SU-DHL-6 (cell line): ENCODE data around the gene PBX2.
"Not testable (repeated sequence)": the region's sequence is repeated elsewhere in the genome, so short reads cannot be mapped to it uniquely, and the experiment has no call there.

Experiments used
- H2AFZ ChIP-seq: fragments of 200-600 bp; sonication (generic); 2 replicates; pipeline ENCODE4 v1.6.1; 2014; ENCODE audit warnings: low read depth, mild to moderate bottlenecking, moderate library complexity, mixed read lengths, antibody characterized with exemption, low read length; ENCODE audit not compliant: severe bottlenecking
- H3F3A ChIP-seq: fragments of 200-600 bp; shearing (Covaris generic); 2 replicates; pipeline ENCODE4 v1.6.0; 2016; ENCODE audit warnings: antibody characterized with exemption, mild to moderate bottlenecking; ENCODE audit not compliant: insufficient read depth
- H3K27ac ChIP-seq: fragments of 200-600 bp; sonication (generic); 2 replicates; pipeline ENCODE4 v1.5.1; 2016; ENCODE audit warnings: low read depth, mild to moderate bottlenecking, low read length, moderate library complexity, mixed read lengths
- H3K27me3 ChIP-seq: fragments of 200-600 bp; sonication (generic), shearing (Covaris generic); 2 replicates; pipeline ENCODE4 v1.6.0; 2014; ENCODE audit warnings: mild to moderate bottlenecking, low read length
- H3K36me3 ChIP-seq: fragments of 200-600 bp; sonication (generic); 2 replicates; pipeline ENCODE4 v1.6.1; 2014; ENCODE audit warnings: mild to moderate bottlenecking, low read length, mixed read lengths
- H3K4me2 ChIP-seq: fragments of 300-600, 200-600 bp; shearing (Covaris generic), sonication (generic); 2 replicates; pipeline ENCODE4 v1.6.0; 2014; ENCODE audit warnings: low read length, low read depth, mild to moderate bottlenecking; ENCODE audit not compliant: poor library complexity, severe bottlenecking
- H3K4me3 ChIP-seq: fragments of 200-600 bp; sonication (generic); 2 replicates; pipeline ENCODE4 v1.5.1; 2014; ENCODE audit warnings: antibody characterized with exemption, low read length, mild to moderate bottlenecking, mixed read lengths; ENCODE audit not compliant: insufficient read depth, poor library complexity, severe bottlenecking
- H3K79me2 ChIP-seq: fragments of 200-600 bp; sonication (generic); 2 replicates; pipeline ENCODE4 v1.6.1; 2014; ENCODE audit warnings: mild to moderate bottlenecking, low read length, moderate library complexity; ENCODE audit not compliant: insufficient read depth
- H3K9ac ChIP-seq: fragments of 200-600 bp; sonication (generic); 2 replicates; pipeline ENCODE4 v1.7.0; 2014; ENCODE audit warnings: mild to moderate bottlenecking, low read length
- H3K9me2 ChIP-seq: fragments of 200-600 bp; sonication (generic); replicated peaks from 2 replicates; pipeline ENCODE4 v1.6.1; 2014; ENCODE audit warnings: low read length; ENCODE audit not compliant: insufficient read depth
- H3K9me3 ChIP-seq: fragments of 200-600 bp; sonication (generic); 2 replicates; pipeline ENCODE4 v1.6.1; 2014; ENCODE audit warnings: low read length, mixed read lengths; ENCODE audit not compliant: insufficient read depth
- H4K20me1 ChIP-seq: fragments of 200-600 bp; sonication (generic); 2 replicates; pipeline ENCODE4 v1.6.1; 2014; ENCODE audit warnings: low read depth, mild to moderate bottlenecking, antibody characterized with exemption, low read length, moderate library complexity, mixed read lengths
- EZH2phosphoT487 ChIP-seq: fragments of 200-600 bp; sonication (generic), shearing (Covaris generic); conservative IDR thresholded peaks from 2 replicates; pipeline ENCODE4 v1.6.1; 2018; ENCODE audit warnings: mild to moderate bottlenecking, antibody characterized with exemption, low read length, moderate library complexity, mixed read lengths
- TF ChIP-seq, protein P1 (sequence below): fragments of 200-600 bp; sonication (generic); IDR thresholded peaks from one replicate; pipeline ENCODE4 v1.5.1; 2017; ENCODE audit warnings: antibody characterized with exemption, mild to moderate bottlenecking, low read length, moderate library complexity; ENCODE audit not compliant: insufficient read depth, poor library complexity, severe bottlenecking

Gene PBX2

DNA sequence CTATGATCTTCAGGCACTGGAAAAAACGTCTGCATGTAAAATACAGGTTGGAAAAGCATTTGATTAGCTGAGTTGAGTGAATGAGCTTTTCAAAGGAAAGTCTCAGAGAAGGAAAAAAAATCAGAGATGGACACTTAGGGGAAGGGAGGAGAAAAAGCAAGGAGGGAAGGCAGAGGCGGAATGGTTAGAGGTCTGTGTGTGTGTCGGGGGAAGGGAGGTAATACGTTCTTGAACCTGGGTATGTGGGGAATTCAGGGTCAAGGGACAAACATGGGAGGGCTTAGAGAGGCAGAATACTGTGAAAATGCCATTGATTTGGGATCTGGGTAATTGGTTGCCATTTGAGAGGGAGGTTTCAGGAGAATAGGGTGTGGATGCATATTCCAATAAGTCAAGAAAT, 43.3 kb downstream of the PBX2 start:
- H3K27me3 ChIP-seq: no peaks in the 10 kb centered on the region
- H3K4me3 ChIP-seq: no peak overlapping the region
- H3K4me2 ChIP-seq: no peak overlapping the region
- H3F3A ChIP-seq: no peaks in the 10 kb centered on the region
- no peaks in the 10 kb centered on the region for H3K79me2 ChIP-seq
- no peak overlapping the region for H3K9ac ChIP-seq
- no peaks in the 10 kb centered on the region for H3K9me3 ChIP-seq
- H2AFZ ChIP-seq: no peak overlapping the region
- H3K36me3 ChIP-seq: no peaks in the 10 kb centered on the region
- TF ChIP-seq EZH2phosphoT487: no peak
- TF ChIP-seq, protein P1, sequence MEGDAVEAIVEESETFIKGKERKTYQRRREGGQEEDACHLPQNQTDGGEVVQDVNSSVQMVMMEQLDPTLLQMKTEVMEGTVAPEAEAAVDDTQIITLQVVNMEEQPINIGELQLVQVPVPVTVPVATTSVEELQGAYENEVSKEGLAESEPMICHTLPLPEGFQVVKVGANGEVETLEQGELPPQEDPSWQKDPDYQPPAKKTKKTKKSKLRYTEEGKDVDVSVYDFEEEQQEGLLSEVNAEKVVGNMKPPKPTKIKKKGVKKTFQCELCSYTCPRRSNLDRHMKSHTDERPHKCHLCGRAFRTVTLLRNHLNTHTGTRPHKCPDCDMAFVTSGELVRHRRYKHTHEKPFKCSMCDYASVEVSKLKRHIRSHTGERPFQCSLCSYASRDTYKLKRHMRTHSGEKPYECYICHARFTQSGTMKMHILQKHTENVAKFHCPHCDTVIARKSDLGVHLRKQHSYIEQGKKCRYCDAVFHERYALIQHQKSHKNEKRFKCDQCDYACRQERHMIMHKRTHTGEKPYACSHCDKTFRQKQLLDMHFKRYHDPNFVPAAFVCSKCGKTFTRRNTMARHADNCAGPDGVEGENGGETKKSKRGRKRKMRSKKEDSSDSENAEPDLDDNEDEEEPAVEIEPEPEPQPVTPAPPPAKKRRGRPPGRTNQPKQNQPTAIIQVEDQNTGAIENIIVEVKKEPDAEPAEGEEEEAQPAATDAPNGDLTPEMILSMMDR: no peak
- no peak overlapping the region for H3K27ac ChIP-seq
- H4K20me1 ChIP-seq: no peaks in the 10 kb centered on the region
- no peaks in the 10 kb centered on the region for H3K9me2 ChIP-seq

GRCh38 chr6:32146287-32146686, 43.7 kb downstream of the PBX2 start:
- Histone ChIP-seq H3K27ac (no peak overlapping the region), H3K9me2 (no peaks in the 10 kb centered on the region), H3K9ac (no peak overlapping the region), H3F3A (no peaks in the 10 kb centered on the region), H3K36me3 (no peaks in the 10 kb centered on the region), H3K27me3 (no peaks in the 10 kb centered on the region), H3K9me3 (no peaks in the 10 kb centered on the region), H3K79me2 (no peaks in the 10 kb centered on the region), H3K4me3 (no peak overlapping the region), H2AFZ (no peak overlapping the region), H4K20me1 (no peaks in the 10 kb centered on the region), H3K4me2 (no peak overlapping the region)
- TF ChIP-seq, protein P1: no peak
- TF ChIP-seq EZH2phosphoT487: no peak

DNA sequence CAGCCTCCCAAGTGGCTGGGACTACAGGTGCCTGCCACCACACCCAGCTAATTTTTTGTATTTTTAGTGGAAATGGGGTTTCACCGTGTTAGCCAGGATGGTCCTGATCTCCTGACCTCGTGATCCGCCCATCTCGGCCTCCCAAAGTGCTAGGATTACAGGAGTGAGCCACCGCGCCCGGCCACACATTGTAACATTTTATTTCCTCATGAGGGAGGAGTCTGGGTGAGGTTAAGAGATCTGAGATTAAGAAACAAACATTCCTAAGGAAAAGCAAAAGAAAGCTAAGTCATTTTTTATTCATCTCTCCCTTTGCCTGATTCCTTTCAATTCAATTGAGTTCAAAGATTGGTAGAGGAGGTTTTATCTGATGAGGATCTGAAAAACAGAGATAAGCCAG, 45.8 kb downstream of the PBX2 start:
- not testable (repeated sequence) for H3K9me3 ChIP-seq, H3K9me2 ChIP-seq, H3K4me2 ChIP-seq, H3F3A ChIP-seq, H3K27me3 ChIP-seq, H3K79me2 ChIP-seq, H3K9ac ChIP-seq, H2AFZ ChIP-seq, H3K4me3 ChIP-seq, H3K27ac ChIP-seq, H3K36me3 ChIP-seq, H4K20me1 ChIP-seq

DNA sequence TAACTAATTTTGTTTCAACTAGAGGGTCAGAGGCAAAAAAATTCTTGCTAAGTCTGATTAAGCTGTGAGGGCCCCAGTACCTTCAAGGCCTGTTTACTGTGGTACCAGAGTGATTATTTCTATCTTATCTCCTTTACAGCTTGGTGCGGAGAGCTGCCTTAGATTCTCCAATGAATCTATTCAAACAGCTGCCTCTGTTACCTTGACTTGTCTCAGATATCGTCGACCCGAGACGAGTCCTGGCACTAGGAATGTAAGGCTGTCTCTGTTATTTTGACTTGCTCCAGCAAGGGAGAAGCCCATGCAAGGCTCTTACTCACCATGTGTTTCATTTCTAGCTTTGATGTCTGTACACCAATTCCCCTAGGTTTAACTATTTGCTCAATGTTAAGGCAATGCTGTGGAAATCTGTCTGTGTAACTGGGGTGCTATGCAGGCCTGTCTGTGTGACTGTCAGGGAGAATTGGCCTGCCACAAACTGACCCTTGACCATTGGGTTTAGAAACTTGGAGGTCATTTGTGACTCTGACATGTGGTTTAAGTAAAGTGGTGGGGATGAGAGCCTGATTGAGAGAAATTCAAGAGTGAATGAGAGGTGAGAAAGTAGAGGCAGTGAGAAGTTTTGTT, 49.5 kb downstream of the PBX2 start:
- Histone ChIP-seq H3K27ac (no peak overlapping the region), H3K9ac (no peak overlapping the region), H3K79me2 (no peaks in the 10 kb centered on the region), H3K4me2 (no peak overlapping the region), H4K20me1 (no peaks in the 10 kb centered on the region), H2AFZ (no peak overlapping the region), H3K9me3 (no peaks in the 10 kb centered on the region), H3K4me3 (no peak overlapping the region), H3K36me3 (no peaks in the 10 kb centered on the region), H3K9me2 (no peaks in the 10 kb centered on the region), H3K27me3 (no peaks in the 10 kb centered on the region), H3F3A (no peaks in the 10 kb centered on the region)
- no peak for TF ChIP-seq EZH2phosphoT487
- TF ChIP-seq, protein P1: no peak
